GM13977 (cell line): ENCODE data around the gene SHANK1.

Experiments
- DNase-seq: peaks from one replicate; pipeline ENCODE4 v3.0.0; 2012; ENCODE audit warnings: low spot score
- in situ Hi-C: fragments of 300-500 bp; cut with MboI; formaldehyde crosslinking; loops from one replicate; pipeline ENCODE4 v1.12.0; 2022; ENCODE audit warnings: low sequenced_read_pairs, low pct_unique_long_range_greater_than_20kb, mixed read lengths, inconsistent platforms; ENCODE audit not compliant: unreplicated experiment
- TF ChIP-seq, protein P1 (sequence below): IDR thresholded peaks from 2 replicates; pipeline ENCODE4 v1.5.1; 2012; ENCODE audit warnings: mild to moderate bottlenecking, control low read depth; ENCODE audit not compliant: insufficient read depth; ENCODE audit errors: extremely low read depth, missing control alignments

The SHANK1 gene

DNA sequence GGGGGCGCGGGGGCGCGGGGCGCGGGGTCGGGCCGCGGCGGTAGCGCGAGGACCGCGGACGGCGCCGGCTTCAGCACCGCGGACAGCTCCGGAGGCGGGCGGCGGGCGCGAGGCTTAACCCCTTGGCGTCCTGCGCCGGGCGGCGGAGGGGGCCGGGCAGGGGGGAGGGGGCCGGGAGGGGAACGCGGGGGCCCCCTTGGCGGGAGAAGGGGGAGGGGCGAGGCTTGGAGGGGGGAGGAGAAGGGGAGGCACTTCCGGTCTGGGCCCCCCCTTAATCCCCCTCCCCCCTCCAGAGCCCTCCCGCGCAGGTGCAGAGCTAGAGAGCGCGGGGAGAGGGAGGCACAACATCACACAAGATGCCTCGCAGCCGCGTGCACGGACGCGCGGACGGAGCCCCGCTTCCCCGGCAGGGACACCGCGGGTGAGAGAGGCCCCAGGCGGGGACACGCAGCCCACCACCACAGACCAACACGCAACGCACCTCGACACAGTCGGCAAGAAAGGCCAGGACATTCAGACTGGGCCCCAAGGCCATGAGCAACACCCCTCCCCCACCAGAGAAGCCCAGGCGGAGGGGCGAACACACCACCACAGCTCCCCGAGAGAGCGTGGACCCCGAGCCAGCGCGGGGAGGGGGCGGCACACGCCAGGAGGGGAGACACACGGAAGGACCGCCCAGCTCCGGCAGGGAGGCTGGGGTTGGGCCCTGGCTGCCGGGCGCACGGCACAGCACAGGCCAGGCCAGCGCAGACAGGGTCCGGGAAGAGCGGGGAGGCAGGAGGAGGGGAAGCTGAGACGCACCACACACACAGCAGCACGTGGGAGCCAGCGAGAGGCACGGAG lies 24.1 kb downstream of the SHANK1 start:
- TF ChIP-seq, protein P1, sequence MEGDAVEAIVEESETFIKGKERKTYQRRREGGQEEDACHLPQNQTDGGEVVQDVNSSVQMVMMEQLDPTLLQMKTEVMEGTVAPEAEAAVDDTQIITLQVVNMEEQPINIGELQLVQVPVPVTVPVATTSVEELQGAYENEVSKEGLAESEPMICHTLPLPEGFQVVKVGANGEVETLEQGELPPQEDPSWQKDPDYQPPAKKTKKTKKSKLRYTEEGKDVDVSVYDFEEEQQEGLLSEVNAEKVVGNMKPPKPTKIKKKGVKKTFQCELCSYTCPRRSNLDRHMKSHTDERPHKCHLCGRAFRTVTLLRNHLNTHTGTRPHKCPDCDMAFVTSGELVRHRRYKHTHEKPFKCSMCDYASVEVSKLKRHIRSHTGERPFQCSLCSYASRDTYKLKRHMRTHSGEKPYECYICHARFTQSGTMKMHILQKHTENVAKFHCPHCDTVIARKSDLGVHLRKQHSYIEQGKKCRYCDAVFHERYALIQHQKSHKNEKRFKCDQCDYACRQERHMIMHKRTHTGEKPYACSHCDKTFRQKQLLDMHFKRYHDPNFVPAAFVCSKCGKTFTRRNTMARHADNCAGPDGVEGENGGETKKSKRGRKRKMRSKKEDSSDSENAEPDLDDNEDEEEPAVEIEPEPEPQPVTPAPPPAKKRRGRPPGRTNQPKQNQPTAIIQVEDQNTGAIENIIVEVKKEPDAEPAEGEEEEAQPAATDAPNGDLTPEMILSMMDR, result no peak
- in situ Hi-C loops, result no loop called here
- DNase-seq, result peak; percentile 68

DNA sequence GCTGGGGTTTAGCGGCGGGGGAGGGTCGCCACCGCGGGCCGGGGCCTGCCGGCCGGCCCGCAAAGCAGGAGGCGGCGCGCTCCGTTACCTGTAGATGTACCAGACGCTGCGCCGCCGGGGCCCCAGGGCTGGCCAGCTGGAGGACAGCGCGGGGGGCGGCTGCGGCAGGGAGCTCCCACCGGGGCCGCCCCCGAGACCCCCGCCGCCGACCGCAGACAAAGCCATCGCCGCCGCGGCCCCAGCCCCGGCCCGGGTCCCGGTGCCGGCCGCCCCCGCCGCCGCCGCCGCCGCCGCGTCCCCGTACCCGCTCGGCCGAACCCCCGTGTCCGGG lies 24.8 kb downstream of the SHANK1 start:
- TF ChIP-seq, protein P1, result no peak
- DNase-seq, result no peak
- in situ Hi-C loops, result no loop called here

DNA sequence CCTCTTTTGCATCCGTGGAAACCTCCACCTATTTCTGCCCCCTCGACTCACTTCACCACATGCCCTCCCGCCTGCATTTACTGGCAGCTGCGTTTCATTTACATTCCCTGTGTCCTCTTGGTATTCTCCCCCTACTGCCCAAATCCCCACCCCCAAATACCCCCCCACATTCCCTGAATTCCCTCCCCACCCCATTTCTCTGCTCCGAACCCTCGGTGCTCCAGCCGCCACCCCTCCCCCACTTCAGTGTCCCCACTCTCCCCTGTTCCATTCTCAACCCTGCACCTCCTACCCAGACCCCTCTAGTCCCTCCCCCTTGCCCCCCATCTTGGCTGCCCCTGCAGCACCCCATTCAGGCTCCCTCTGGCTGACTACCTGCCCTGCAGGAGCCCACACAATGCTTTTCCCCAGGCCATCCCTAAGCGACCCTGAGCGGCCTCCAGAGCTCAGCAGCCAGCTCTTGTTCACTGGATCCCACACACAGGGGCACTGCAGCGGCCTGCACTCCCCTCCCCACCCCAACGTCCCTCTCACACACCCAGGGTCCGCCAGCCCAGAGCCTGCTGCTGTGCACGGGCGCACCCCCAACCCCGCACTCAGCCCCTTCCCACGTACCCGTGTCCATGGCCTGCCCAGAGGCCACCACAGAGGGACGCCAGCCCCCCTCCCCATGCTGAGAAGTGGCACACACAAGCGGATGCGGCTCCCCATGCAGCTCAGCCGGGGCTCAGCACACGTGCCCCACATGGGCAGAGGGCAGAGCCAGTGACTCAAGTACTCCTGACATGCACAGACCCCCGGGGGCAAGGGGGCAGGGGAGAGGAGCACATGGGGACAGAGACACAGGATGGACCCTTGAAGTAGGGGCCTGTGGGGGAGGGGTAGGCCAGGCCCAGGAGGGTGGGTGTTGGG lies 26.3 kb downstream of the SHANK1 start:
- DNase-seq, result no peak
- TF ChIP-seq, protein P1, result no peak
- in situ Hi-C loops, result no loop called here

DNA sequence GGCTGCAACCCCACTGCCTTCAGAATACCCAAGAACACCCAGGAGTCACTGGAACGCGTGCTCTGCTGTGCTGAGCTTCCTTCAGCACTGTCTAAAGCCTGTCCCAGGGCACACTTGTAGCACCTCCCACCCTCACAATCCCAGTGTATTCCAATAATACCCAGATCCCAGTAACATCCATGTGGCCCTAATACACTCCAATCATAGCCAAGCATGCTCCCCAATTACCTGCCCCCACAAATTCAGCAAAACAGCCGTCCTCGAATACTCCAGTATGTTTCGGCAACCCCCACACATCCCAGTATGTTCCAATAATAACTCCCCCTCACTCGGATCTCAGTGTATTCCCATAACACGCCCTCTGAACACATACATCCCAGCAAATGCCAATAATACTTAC lies 29.2 kb downstream of the SHANK1 start:
- DNase-seq, result no peak
- TF ChIP-seq, protein P1, result no peak
- in situ Hi-C loops, result no loop called here

DNA sequence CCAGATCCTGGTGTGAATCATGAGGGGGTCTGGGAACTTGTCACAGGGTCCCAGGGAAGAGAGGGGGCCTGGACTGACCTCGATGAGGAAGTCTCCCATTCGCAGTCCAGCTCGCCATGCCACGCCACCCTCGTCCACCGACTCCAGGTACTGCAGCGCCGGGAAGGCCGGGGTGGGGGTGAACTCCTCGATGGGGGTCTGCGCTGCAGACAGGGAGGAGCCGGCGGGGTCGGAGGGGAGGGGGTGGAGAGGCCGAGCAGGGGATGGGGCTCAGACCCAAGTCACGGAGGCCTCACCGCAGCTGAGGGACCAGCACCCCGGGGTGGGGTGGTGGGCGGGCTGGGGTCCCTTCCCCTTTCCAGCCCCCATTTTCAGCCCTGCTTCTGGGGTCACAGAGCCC lies 30.8 kb downstream of the SHANK1 start:
- TF ChIP-seq, protein P1, result no peak
- no peak for DNase-seq
- in situ Hi-C loops, result no loop called here

DNA sequence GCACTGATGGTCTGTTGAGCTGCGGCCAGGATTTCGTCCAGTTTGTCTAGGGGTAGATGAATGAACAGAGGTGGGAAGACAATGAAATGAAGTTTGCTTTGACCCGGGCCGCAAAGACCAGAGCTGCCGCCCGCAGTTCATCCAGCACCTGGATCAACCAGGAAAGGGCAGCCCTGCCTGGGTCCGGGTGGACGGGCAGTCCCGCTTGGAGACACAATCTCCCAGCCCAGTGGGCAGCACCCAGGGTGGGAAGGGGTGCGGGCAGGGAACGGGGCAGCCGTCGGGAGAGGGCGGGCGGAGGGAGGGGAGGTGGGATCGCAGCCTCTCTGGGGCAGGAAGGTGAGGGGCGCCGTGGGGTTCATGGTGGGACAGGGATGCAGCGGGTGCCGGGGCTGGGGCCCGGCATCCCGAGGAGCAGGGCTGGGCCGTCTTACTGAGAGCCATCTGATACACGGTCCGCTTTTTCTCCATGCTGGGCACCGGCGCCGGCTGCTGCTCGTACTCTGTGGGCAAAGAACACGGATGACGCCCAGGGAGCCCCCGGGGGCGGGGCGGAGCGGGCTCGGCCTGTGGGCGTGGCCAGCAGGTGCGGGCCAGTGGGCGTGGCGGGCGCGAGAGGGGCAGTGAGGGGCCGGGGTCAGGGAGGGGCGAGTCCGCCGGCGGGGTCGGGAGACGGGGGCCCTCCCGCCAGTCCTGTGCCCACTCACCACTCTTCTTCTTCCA lies 33.1 kb downstream of the SHANK1 start:
- DNase-seq, result no peak
- in situ Hi-C loops, result no loop called here
- TF ChIP-seq, protein P1, result no peak
